Neural progenitor cell (in vitro differentiated cells): Measurements from ENCODE around the gene PHLDA1. TPM values are rescaled to one million over a fixed set of nuclear protein-coding genes. Genes with fewer than 3 reads are reported as not detected.
A peak's percentile ranks its signal among the peaks of the same experiment; 100 is the strongest.

Experiments used
- DNase-seq: peaks from one replicate; pipeline ENCODE4 v3.0.0-alpha.2; 2016; ENCODE audit warnings: low spot score
- H2AFZ ChIP-seq: fragments of 200-600 bp; sonication (generic); replicated peaks from 2 replicates; pipeline ENCODE4 v1.6.1; 2016; ENCODE audit warnings: antibody characterized with exemption
- H3F3A ChIP-seq: fragments of 200-600 bp; sonication (generic); 2 replicates; pipeline ENCODE4 v1.6.1; 2016; ENCODE audit warnings: antibody characterized with exemption, low read depth
- H3K27ac ChIP-seq: fragments of 200-600 bp; sonication (generic); 2 replicates; pipeline ENCODE4 v1.5.1; 2016; ENCODE audit warnings: mild to moderate bottlenecking
- H3K27me3 ChIP-seq: fragments of 200-600 bp; sonication (generic); 2 replicates; pipeline ENCODE4 v1.6.1; 2016; ENCODE audit warnings: mild to moderate bottlenecking, moderate library complexity
- H3K36me3 ChIP-seq: fragments of 200-600 bp; sonication (generic); 2 replicates; pipeline ENCODE4 v1.5.1; 2016
- H3K4me1 ChIP-seq: fragments of 200-600 bp; sonication (generic); 2 replicates; pipeline ENCODE4 v1.6.1; 2016; ENCODE audit warnings: mixed run types
- H3K4me2 ChIP-seq: fragments of 200-600 bp; sonication (generic); 2 replicates; pipeline ENCODE4 v1.6.1; 2016
- H3K4me3 ChIP-seq: fragments of 200-600 bp; sonication (generic); 2 replicates; pipeline ENCODE4 v1.5.1; 2016
- H3K79me2 ChIP-seq: fragments of 200-600 bp; sonication (generic); 2 replicates; pipeline ENCODE4 v1.6.1; 2016; ENCODE audit warnings: low read depth
- H3K9ac ChIP-seq: fragments of 200-600 bp; sonication (generic); 2 replicates; pipeline ENCODE4 v1.6.1; 2016
- H3K9me3 ChIP-seq: fragments of 200-600 bp; sonication (generic); 2 replicates; pipeline ENCODE4 v1.5.1; 2016; ENCODE audit warnings: low read depth
- H4K20me1 ChIP-seq: fragments of 200-600 bp; sonication (generic); 2 replicates; pipeline ENCODE4 v1.6.1; 2016; ENCODE audit warnings: low read depth
- H3K27ac Mint-ChIP-seq: 3 replicates; pipeline ENCODE4 v1.8.0; 2021; ENCODE audit warnings: mixed read lengths
- H3K27me3 Mint-ChIP-seq: 2 replicates; pipeline ENCODE4 v1.8.0; 2022; ENCODE audit warnings: low read depth, mild to moderate bottlenecking, inconsistent platforms, moderate library complexity, mixed read lengths; ENCODE audit not compliant: insufficient read depth
- H3K36me3 Mint-ChIP-seq: 3 replicates; pipeline ENCODE4 v1.8.0; 2021; ENCODE audit warnings: mixed read lengths
- H3K4me1 Mint-ChIP-seq: 3 replicates; pipeline ENCODE4 v1.8.0; 2021; ENCODE audit warnings: mixed read lengths
- H3K4me3 Mint-ChIP-seq: 3 replicates; pipeline ENCODE4 v1.8.0; 2021; ENCODE audit warnings: mild to moderate bottlenecking, moderate library complexity, mixed read lengths
- H3K9me3 Mint-ChIP-seq: 3 replicates; pipeline ENCODE4 v1.8.0; 2020; ENCODE audit warnings: mixed read lengths
- EZH2 ChIP-seq: fragments of 200-600 bp; sonication (generic); IDR thresholded peaks from 2 replicates; pipeline ENCODE4 v1.6.1; 2017; ENCODE audit warnings: antibody characterized with exemption, mild to moderate bottlenecking, moderate library complexity
- EZH2phosphoT487 ChIP-seq: fragments of 200-600 bp; sonication (generic); IDR thresholded peaks from 2 replicates; pipeline ENCODE4 v1.6.1; 2017; ENCODE audit warnings: antibody characterized with exemption
- total RNA-seq: library from RNA; depleted of rRNA; stranded (reverse); fragments of >200 nt; gene quantifications from 2 replicates; pipeline ENCODE4 v1.2.3, GENCODE V29; 2015; ENCODE audit warnings: low replicate concordance
- TF ChIP-seq, protein P1 (sequence below): fragments of 200-600 bp; sonication (generic); IDR thresholded peaks from 2 replicates; pipeline ENCODE4 v1.5.1; 2017; ENCODE audit warnings: antibody characterized with exemption, mild to moderate bottlenecking

Gene PHLDA1
- total RNA-seq, 1 donor from 2014 or later, result 1.1 TPM

GRCh38 chr12:76037130-76038103 lies 5.8 kb upstream of the PHLDA1 start:
- Histone ChIP-seq H3K9me3 (no peaks in the 10 kb centered on the region), H3K4me2 (peak overlapping the region; percentile 37), H3F3A (peaks cover 59% of the 10 kb centered on the region), H3K27ac (no peak overlapping the region), H3K27me3 (peaks cover 5% of the 10 kb centered on the region), H3K79me2 (no peaks in the 10 kb centered on the region), H4K20me1 (peaks cover 45% of the 10 kb centered on the region), H3K9ac (no peak overlapping the region), H3K4me1 (peaks cover 21% of the 10 kb centered on the region), H2AFZ (no peak overlapping the region), H3K4me3 (no peak overlapping the region), H3K36me3 (no peaks in the 10 kb centered on the region)
- Mint-ChIP-seq H3K9me3 (no peaks in the 10 kb centered on the region), H3K4me1 (peaks cover 20% of the 10 kb centered on the region), H3K36me3 (no peaks in the 10 kb centered on the region), H3K4me3 (no peak overlapping the region), H3K27ac (no peak overlapping the region), H3K27me3 (peaks cover 2% of the 10 kb centered on the region)
- TF ChIP-seq EZH2phosphoT487, result no peak
- TF ChIP-seq, protein P1, sequence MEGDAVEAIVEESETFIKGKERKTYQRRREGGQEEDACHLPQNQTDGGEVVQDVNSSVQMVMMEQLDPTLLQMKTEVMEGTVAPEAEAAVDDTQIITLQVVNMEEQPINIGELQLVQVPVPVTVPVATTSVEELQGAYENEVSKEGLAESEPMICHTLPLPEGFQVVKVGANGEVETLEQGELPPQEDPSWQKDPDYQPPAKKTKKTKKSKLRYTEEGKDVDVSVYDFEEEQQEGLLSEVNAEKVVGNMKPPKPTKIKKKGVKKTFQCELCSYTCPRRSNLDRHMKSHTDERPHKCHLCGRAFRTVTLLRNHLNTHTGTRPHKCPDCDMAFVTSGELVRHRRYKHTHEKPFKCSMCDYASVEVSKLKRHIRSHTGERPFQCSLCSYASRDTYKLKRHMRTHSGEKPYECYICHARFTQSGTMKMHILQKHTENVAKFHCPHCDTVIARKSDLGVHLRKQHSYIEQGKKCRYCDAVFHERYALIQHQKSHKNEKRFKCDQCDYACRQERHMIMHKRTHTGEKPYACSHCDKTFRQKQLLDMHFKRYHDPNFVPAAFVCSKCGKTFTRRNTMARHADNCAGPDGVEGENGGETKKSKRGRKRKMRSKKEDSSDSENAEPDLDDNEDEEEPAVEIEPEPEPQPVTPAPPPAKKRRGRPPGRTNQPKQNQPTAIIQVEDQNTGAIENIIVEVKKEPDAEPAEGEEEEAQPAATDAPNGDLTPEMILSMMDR, result peak; percentile 89
- DNase-seq, result peak; percentile 83

- H3K27ac Mint-ChIP-seq, result no peak overlapping the region
- no peaks in the 10 kb centered on the region for H3K9me3 Mint-ChIP-seq
- H3K4me1 Mint-ChIP-seq, result peaks cover 23% of the 10 kb centered on the region
- no peak overlapping the region for H3K4me2 ChIP-seq
- H3K36me3 Mint-ChIP-seq, result no peaks in the 10 kb centered on the region
- no peak for DNase-seq
- no peaks in the 10 kb centered on the region for H3K36me3 ChIP-seq
- peaks cover 15% of the 10 kb centered on the region for H3K27me3 ChIP-seq
- H4K20me1 ChIP-seq, result peaks cover 44% of the 10 kb centered on the region
- H3K9ac ChIP-seq, result no peak overlapping the region
- no peak overlapping the region for H3K4me3 Mint-ChIP-seq
- H3K4me3 ChIP-seq, result no peak overlapping the region
- peaks cover 21% of the 10 kb centered on the region for H3K4me1 ChIP-seq
- no peak overlapping the region for H3K27ac ChIP-seq
- TF ChIP-seq EZH2, result no peak
- TF ChIP-seq, protein P1, result no peak
- no peak for TF ChIP-seq EZH2phosphoT487
- H2AFZ ChIP-seq, result no peak overlapping the region
- no peaks in the 10 kb centered on the region for H3K79me2 ChIP-seq
- peaks cover 64% of the 10 kb centered on the region for H3F3A ChIP-seq
- peaks cover 6% of the 10 kb centered on the region for H3K27me3 Mint-ChIP-seq
- no peaks in the 10 kb centered on the region for H3K9me3 ChIP-seq
These were observed 3.5 kb upstream of the PHLDA1 start for GRCh38 chr12:76035045-76035444.

DNA sequence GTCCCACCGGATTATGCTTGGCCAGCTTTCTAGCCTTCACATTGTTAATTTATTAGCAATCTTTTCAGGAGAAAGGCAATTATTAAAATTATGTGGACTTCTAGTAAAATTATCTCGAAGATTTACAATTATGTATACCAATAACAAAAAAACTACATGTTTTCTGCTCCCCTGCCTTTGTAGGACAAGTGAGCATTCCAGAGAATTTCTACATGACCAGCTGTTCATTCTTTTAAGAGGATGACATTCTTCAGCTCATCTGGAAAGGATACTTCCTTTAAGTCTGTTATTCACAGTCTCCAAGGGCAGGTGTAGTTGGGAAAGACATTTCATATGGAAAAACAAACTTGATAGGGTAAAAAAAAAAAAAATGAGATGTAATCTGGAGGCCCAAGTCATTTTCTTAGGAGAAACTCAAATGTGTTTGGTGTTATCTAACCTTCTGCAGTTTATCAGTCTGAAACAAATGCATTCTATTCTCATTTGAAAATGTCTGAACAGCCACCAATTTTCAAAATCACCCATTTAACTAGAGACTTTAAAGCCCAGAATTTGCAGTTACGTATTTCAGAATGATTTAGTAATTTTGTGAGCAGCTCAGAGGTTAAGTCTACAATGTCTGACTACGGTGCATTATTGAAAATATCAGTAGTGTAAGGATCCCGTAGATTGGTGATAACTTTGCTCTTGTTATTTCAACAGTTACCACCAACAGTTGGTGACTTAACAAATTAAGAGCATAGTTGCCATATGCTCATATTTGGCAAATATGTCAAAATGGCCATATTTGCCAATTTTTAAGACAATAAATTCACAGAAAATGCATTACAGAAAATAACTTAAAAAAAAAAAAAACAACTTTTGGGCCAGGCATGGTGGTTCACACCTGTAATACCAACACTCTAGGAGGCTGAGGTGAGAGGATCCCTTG lies 1.8 kb upstream of the PHLDA1 start:
- H3K9me3 Mint-ChIP-seq, result no peaks in the 10 kb centered on the region
- Histone ChIP-seq H3K79me2 (peaks cover 17% of the 10 kb centered on the region), H3F3A (peaks cover 48% of the 10 kb centered on the region), H3K4me1 (peaks cover 35% of the 10 kb centered on the region), H2AFZ (no peak overlapping the region), H3K9me3 (no peaks in the 10 kb centered on the region), H3K4me2 (peak overlapping the region; percentile 100), H3K27me3 (peaks cover 29% of the 10 kb centered on the region), H3K27ac (no peak overlapping the region), H3K36me3 (no peaks in the 10 kb centered on the region), H3K9ac (no peak overlapping the region), H3K4me3 (peak overlapping the region; percentile 72), H4K20me1 (peaks cover 29% of the 10 kb centered on the region)
- H3K4me3 Mint-ChIP-seq, result peak overlapping the region; percentile 98
- H3K27ac Mint-ChIP-seq, result no peak overlapping the region
- peaks cover 37% of the 10 kb centered on the region for H3K4me1 Mint-ChIP-seq
- no peak for TF ChIP-seq EZH2
- no peak for TF ChIP-seq EZH2phosphoT487
- TF ChIP-seq, protein P1, result no peak
- H3K36me3 Mint-ChIP-seq, result no peaks in the 10 kb centered on the region
- DNase-seq, result peak; percentile 16
- H3K27me3 Mint-ChIP-seq, result peaks cover 6% of the 10 kb centered on the region
